GM12878 (cell line): ENCODE measurements around the gene MINDY3. TPM values are rescaled to one million over a fixed set of nuclear protein-coding genes. Genes with fewer than 3 reads are reported as not detected.
A peak's percentile ranks its signal among the peaks of the same experiment; 100 is the strongest.
"Not testable (repeated sequence)": the region's sequence is repeated elsewhere in the genome, so short reads cannot be mapped to it uniquely, and the experiment has no call there.

ENCODE experiments used
- ATAC-seq: fragments of 200-7000 bp; cut with Tn5 transposase; 3 replicates; pipeline ENCODE4 v1.9.1; 2020; ENCODE audit warnings: mild to moderate bottlenecking, moderate library complexity
- BruUV-seq: library from RNA; stranded (reverse); fragments of 400-500 nt; replicated peaks from 2 replicates; lab custom pipeline; 2021; lab: Mats Ljungman, UMichigan
- CTCF ChIA-PET: fragments of 300-600 bp; sonication (Branson Sonifier 250); formaldehyde crosslinking; extraction: SDS; loops from one replicate; lab custom pipeline; 2021; ENCODE audit warnings: inconsistent platforms; lab: Yijun Ruan, JAX
- POLR2A ChIA-PET: fragments of 350-600 bp; formaldehyde crosslinking; extraction: SDS; loops from one replicate; lab custom pipeline; 2021; ENCODE audit warnings: inconsistent platforms; lab: Charles Lee
- RAD21 ChIA-PET: fragments of 300-600 bp; sonication (Branson Sonifier 250); formaldehyde crosslinking; loops from one replicate; lab custom pipeline; 2023; ENCODE audit warnings: antibody characterized with exemption; ENCODE audit not compliant: unreplicated experiment; lab: Charles Lee
- SMC1A ChIA-PET: fragments of 300-600 bp; sonication (Branson Sonifier 250); formaldehyde crosslinking; loops from one replicate; lab custom pipeline; 2023; ENCODE audit not compliant: unreplicated experiment, uncharacterized antibody; lab: Charles Lee
- DNase-seq: peaks from one replicate; pipeline ENCODE4 v3.0.0-alpha.2; 2011; ENCODE audit warnings: low read depth, low spot score
- FAIRE-seq: peaks from 3 replicates; lab custom pipeline; 2011; peaks lifted over from hg19 to GRCh38; lab: Jason Lieb, UNC
- H2AFZ ChIP-seq: 2 replicates; pipeline ENCODE4 v1.6.0; 2011; ENCODE audit warnings: low read depth, low read length, control low read depth; ENCODE audit not compliant: control insufficient read depth
- H3K27ac ChIP-seq: 2 replicates; pipeline ENCODE4 v1.5.1; 2011; ENCODE audit warnings: control low read depth; ENCODE audit not compliant: control insufficient read depth, insufficient read depth
- H3K27me3 ChIP-seq, 2 experiments: replicated peaks in 1 of 2; 2 replicates each; pipeline versions ENCODE4 v1.6.0 to v1.6.1; 2011; ENCODE audit warnings: low read length in 1 of 2; ENCODE audit not compliant: control insufficient read depth in 2 of 2, insufficient read depth in 2 of 2
- H3K36me3 ChIP-seq, 2 experiments: 2 replicates each; pipeline ENCODE4 v1.5.1; 2011; ENCODE audit warnings: low read length in 1 of 2; ENCODE audit not compliant: control insufficient read depth in 2 of 2, insufficient read depth in 2 of 2
- H3K4me1 ChIP-seq: 2 replicates; pipeline ENCODE4 v1.6.1; 2011; ENCODE audit warnings: mild to moderate bottlenecking, low read length, moderate library complexity, mixed read lengths; ENCODE audit not compliant: control insufficient read depth, insufficient read depth
- H3K4me2 ChIP-seq: 2 replicates; pipeline ENCODE4 v1.6.0; 2011; ENCODE audit warnings: control low read depth; ENCODE audit not compliant: control insufficient read depth, insufficient read depth
- H3K4me3 ChIP-seq: fragments of 200-600 bp; sonication (generic); 2 replicates; pipeline ENCODE4 v1.5.1; 2016
- H3K79me2 ChIP-seq: 2 replicates; pipeline ENCODE4 v1.6.0; 2011; ENCODE audit warnings: low read length; ENCODE audit not compliant: control insufficient read depth, insufficient read depth
- H3K9ac ChIP-seq: 2 replicates; pipeline ENCODE4 v1.8.0; 2011; ENCODE audit warnings: low read length, control low read depth, mixed read lengths; ENCODE audit not compliant: control insufficient read depth, insufficient read depth
- H3K9me3 ChIP-seq: replicated peaks from 3 replicates; pipeline ENCODE4 v1.5.1; 2011; ENCODE audit warnings: mild to moderate bottlenecking, low read length; ENCODE audit not compliant: control insufficient read depth, insufficient read depth
- H4K20me1 ChIP-seq: 2 replicates; pipeline ENCODE4 v1.6.0; 2011; ENCODE audit not compliant: control insufficient read depth, insufficient read depth
- CBX5 ChIP-seq: sonication (generic); IDR thresholded peaks from 2 replicates; pipeline ENCODE4 v1.6.1; 2016; ENCODE audit warnings: low read depth, moderate library complexity, mild to moderate bottlenecking, inconsistent platforms
- CREM ChIP-seq: IDR thresholded peaks from 2 replicates; pipeline ENCODE4 v1.6.1; 2014; ENCODE audit warnings: antibody characterized with exemption, low read depth
- JUND ChIP-seq: IDR thresholded peaks from 2 replicates; pipeline ENCODE4 v1.6.1; 2012; ENCODE audit warnings: low read depth, mild to moderate bottlenecking, low read length, improper control_type of control experiment, moderate library complexity
- MYB ChIP-seq: fragments of 150-350 bp; IDR thresholded peaks from 2 replicates; pipeline ENCODE4 v1.6.1; 2014; ENCODE audit warnings: mild to moderate bottlenecking, low read depth, low read length, borderline replicate concordance
- YY1 ChIP-seq: IDR thresholded peaks from 2 replicates; pipeline ENCODE4 v1.6.1; 2011; ENCODE audit warnings: low read depth, mild to moderate bottlenecking, low read length
- ZSCAN29 ChIP-seq: fragments of 450-650 bp; IDR thresholded peaks from 2 replicates; pipeline ENCODE4 v1.6.1; 2017; ENCODE audit warnings: mild to moderate bottlenecking, moderate library complexity
- WGBS: methylation state at CpG from one replicate; pipeline ENCODE4 v1.1.6; 2016; ENCODE audit warnings: low lambda C conversion rate; ENCODE audit not compliant: insufficient replicate concordance, insufficient coverage; ENCODE audit errors: missing lambda C conversion rate; 5-methylcytosine and 5-hydroxymethylcytosine counted together
- in situ Hi-C: fragments of 300-500 bp; cut with MboI; formaldehyde crosslinking; loops from 9 replicates; pipeline ENCODE4 v1.14.3; 2018; ENCODE audit warnings: mixed read lengths
- intact Hi-C: fragments of 100-400 bp; cut with micrococcal nuclease; formaldehyde crosslinking; loops from one replicate; pipeline ENCODE4 v1.14.2; 2022; ENCODE audit not compliant: unreplicated experiment
- polyA plus RNA-seq, 11 experiments: library from polyadenylated mRNA; depleted of rRNA in 4 of 11; unstranded in 6 of 11; stranded (reverse) in 5 of 11; fragments of >200 nt; fragmentation: Nextera tagmentation in 4 of 11; fragmentation: Illumina TruSeq in 1 of 11; extraction: Ambion mirVana in 4 of 11; extraction: Trizol in 1 of 11; gene quantifications; 1 replicate in 1 of 11; 2 replicates in 10 of 11; pipeline versions ENCODE4 v1.2.1 to v1.2.3, GENCODE V29; 2011 to 2016; ENCODE audit warnings: inconsistent platforms in 2 of 11, missing spikeins in 2 of 11, low read depth in 1 of 11
- total RNA-seq, 4 experiments: library from RNA; depleted of rRNA in 3 of 4; stranded (reverse); fragments of >200 nt in 3 of 4; fragmentation: Illumina TruSeq in 1 of 4; extraction: Trizol in 1 of 4; gene quantifications; 2 replicates each; pipeline versions ENCODE4 v1.2.1 to v1.2.3, GENCODE V29; 2013 to 2021
- TF ChIP-seq, protein P1 (sequence below): fragments of 450-650 bp; IDR thresholded peaks from 2 replicates; pipeline ENCODE4 v1.6.1; 2017; ENCODE audit warnings: mild to moderate bottlenecking
- TF ChIP-seq, protein P2 (sequence below): IDR thresholded peaks from 2 replicates; pipeline ENCODE4 v1.6.1; 2011; ENCODE audit warnings: borderline replicate concordance, low read depth, mild to moderate bottlenecking, moderate library complexity, low read length; ENCODE audit not compliant: insufficient read depth, poor library complexity, severe bottlenecking
- TF ChIP-seq, protein P3 (sequence below): fragments of 450-650 bp; IDR thresholded peaks from 2 replicates; pipeline ENCODE4 v1.6.1; 2017; ENCODE audit warnings: antibody characterized with exemption, mild to moderate bottlenecking, moderate library complexity

The MINDY3 gene
- total and polyA plus RNA-seq, 10 of the 15 experiments (the other 5 are each of a cell fraction or from before 2014, with no cell fraction given): 12.0 to 23.6 (median 15.7) TPM

DNA sequence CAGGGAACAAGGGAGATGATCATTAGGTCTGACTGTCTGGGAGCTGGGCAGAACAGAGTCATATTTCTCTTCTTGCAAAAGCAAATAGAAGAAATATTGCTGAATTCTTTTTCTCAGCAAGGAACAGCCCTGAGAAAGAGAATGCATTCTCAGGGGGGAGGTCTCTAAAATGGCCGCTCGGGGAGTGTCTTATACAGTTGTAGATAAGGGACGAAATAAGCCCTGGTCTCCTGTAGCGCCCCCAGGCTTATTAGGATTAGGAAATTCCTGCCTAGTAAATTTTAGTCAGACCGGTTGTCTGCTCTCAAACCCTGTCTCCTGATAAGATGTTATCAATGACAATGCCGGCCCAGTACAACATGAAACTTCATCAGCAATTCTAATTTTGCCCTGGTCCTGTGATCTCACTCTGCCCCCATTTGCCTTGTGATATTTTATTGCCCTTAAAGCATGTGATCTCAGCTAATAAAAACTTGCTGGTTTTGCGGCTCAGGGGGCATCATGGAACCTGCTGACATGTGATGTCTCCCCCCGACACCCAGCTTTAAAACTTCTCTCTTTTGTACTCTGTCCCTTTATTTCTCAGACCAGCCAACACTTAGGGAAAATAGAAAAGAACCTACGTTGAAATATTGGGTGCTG is 9.8 kb downstream of the MINDY3 start:
- BruUV-seq, H3K4me1 ChIP-seq, SMC1A ChIA-PET, H3K4me2 ChIP-seq, H3K9ac ChIP-seq, POLR2A ChIA-PET, H2AFZ ChIP-seq, intact Hi-C loops, ATAC-seq, H3K4me3 ChIP-seq, in situ Hi-C loops, H4K20me1 ChIP-seq, RAD21 ChIA-PET, H3K27me3 ChIP-seq, DNase-seq, FAIRE-seq, H3K27ac ChIP-seq: not testable (repeated sequence)
- H3K36me3 ChIP-seq: peaks cover 0 to 14% of the 10 kb centered on the region in 2 experiments; a peak in 2 of 4 replicates
- H3K9me3 ChIP-seq: peaks cover 13% of the 10 kb centered on the region
- WGBS: 98% methylated on average over 9 of the region's 9 CpGs
- 0 out of 2 replicates have a peak, but pooled peaks have one; percentile 68 for TF ChIP-seq CBX5
- TF ChIP-seq, protein P1, sequence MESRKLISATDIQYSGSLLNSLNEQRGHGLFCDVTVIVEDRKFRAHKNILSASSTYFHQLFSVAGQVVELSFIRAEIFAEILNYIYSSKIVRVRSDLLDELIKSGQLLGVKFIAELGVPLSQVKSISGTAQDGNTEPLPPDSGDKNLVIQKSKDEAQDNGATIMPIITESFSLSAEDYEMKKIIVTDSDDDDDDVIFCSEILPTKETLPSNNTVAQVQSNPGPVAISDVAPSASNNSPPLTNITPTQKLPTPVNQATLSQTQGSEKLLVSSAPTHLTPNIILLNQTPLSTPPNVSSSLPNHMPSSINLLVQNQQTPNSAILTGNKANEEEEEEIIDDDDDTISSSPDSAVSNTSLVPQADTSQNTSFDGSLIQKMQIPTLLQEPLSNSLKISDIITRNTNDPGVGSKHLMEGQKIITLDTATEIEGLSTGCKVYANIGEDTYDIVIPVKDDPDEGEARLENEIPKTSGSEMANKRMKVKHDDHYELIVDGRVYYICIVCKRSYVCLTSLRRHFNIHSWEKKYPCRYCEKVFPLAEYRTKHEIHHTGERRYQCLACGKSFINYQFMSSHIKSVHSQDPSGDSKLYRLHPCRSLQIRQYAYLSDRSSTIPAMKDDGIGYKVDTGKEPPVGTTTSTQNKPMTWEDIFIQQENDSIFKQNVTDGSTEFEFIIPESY: peak; percentile 79
- H3K79me2 ChIP-seq: peaks cover 15% of the 10 kb centered on the region
- CTCF ChIA-PET: interaction anchor here (1.4 kb wide), 1 partner anchor 7 kb away, joined by 6 read pairs; no protein-coding TSS in a partner anchor

DNA sequence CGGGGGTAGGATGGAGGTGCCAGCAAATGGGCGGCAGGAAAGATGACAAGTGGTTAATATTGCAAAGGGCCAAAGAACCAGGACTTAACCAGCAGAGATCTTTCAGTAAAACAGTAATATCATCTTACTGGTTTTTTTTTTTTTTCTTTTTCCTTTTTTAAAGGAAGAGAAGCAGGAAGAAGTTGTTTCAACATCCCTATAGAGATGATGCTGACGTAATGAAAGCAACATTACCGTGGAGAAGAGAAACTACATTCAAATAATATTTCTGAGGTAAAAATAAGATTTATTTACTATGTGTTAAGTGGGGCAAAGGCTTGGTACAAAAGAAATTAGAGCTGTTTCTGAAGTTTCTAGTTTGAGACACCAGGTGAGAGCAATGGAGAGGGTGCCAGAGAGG is 11.0 kb downstream of the MINDY3 start:
- intact Hi-C loops (no loop called here), in situ Hi-C loops (no loop called here)
- ChIA-PET RAD21 (no interaction called here), CTCF (interaction anchor here (1.4 kb wide), 1 partner anchor 8 kb away, joined by 6 read pairs; no protein-coding TSS in a partner anchor), POLR2A (no interaction called here), SMC1A (no interaction called here)
- no peaks in the 10 kb centered on the region for H4K20me1 ChIP-seq
- H2AFZ ChIP-seq: no peak overlapping the region
- no peak overlapping the region for H3K4me2 ChIP-seq
- no peak overlapping the region for H3K9ac ChIP-seq
- peaks cover 15% of the 10 kb centered on the region for H3K79me2 ChIP-seq
- BruUV-seq: no TSS peak
- WGBS: 84% methylated on average over 4 of the region's 4 CpGs
- H3K9me3 ChIP-seq: peaks cover 13% of the 10 kb centered on the region
- peaks cover 0 to 14% of the 10 kb centered on the region in 2 experiments; a peak in 2 of 4 replicates for H3K36me3 ChIP-seq
- FAIRE-seq (no peak), ATAC-seq (no peak), DNase-seq (no peak)
- H3K27me3 ChIP-seq: no peaks in the 10 kb centered on the region
- no peak overlapping the region for H3K27ac ChIP-seq
- no peaks in the 10 kb centered on the region for H3K4me1 ChIP-seq
- H3K4me3 ChIP-seq: no peak overlapping the region
- TF ChIP-seq ZSCAN29 (no peak), YY1 (no peak), JUND (no peak), CREM (no peak), MYB (no peak)
- TF ChIP-seq, protein P2, sequence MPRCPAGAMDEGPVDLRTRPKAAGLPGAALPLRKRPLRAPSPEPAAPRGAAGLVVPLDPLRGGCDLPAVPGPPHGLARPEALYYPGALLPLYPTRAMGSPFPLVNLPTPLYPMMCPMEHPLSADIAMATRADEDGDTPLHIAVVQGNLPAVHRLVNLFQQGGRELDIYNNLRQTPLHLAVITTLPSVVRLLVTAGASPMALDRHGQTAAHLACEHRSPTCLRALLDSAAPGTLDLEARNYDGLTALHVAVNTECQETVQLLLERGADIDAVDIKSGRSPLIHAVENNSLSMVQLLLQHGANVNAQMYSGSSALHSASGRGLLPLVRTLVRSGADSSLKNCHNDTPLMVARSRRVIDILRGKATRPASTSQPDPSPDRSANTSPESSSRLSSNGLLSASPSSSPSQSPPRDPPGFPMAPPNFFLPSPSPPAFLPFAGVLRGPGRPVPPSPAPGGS: no peak
- TF ChIP-seq, protein P3, sequence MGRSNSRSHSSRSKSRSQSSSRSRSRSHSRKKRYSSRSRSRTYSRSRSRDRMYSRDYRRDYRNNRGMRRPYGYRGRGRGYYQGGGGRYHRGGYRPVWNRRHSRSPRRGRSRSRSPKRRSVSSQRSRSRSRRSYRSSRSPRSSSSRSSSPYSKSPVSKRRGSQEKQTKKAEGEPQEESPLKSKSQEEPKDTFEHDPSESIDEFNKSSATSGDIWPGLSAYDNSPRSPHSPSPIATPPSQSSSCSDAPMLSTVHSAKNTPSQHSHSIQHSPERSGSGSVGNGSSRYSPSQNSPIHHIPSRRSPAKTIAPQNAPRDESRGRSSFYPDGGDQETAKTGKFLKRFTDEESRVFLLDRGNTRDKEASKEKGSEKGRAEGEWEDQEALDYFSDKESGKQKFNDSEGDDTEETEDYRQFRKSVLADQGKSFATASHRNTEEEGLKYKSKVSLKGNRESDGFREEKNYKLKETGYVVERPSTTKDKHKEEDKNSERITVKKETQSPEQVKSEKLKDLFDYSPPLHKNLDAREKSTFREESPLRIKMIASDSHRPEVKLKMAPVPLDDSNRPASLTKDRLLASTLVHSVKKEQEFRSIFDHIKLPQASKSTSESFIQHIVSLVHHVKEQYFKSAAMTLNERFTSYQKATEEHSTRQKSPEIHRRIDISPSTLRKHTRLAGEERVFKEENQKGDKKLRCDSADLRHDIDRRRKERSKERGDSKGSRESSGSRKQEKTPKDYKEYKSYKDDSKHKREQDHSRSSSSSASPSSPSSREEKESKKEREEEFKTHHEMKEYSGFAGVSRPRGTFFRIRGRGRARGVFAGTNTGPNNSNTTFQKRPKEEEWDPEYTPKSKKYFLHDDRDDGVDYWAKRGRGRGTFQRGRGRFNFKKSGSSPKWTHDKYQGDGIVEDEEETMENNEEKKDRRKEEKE: no peak
